Left lung (tissue), 14 donors: ENCODE measurements around the gene TAAR9. TPM values are rescaled to one million over a fixed set of nuclear protein-coding genes. Genes with fewer than 3 reads are reported as not detected.

ENCODE experiments used
- ATAC-seq: fragments of 200-7000 bp; cut with Tn5 transposase; one replicate; pipeline ENCODE4 v1.9.1; 2020; ENCODE audit warnings: moderate library complexity
- DNase-seq, 4 donors: peaks; one replicate each; pipeline ENCODE4 v3.0.0-alpha.2; 2013 to 2020
- H3K27ac ChIP-seq, 2 donors: fragments of 200-600 bp; sonication (generic) in 1 of 2; one replicate each; pipeline versions ENCODE4 v1.5.0 to v1.8.0; 2020 to 2021
- H3K27me3 ChIP-seq, 2 donors: fragments of 200-600 bp; sonication (generic) in 1 of 2; one replicate each; pipeline versions ENCODE4 v1.5.0 to v1.8.0; 2020 to 2021
- H3K36me3 ChIP-seq, 2 donors: fragments of 200-600 bp; sonication (generic) in 1 of 2; one replicate each; pipeline versions ENCODE4 v1.5.0 to v1.8.0; 2020 to 2021
- H3K4me1 ChIP-seq, 2 donors: fragments of 200-600 bp; one replicate each; pipeline ENCODE4 v1.8.0; 2021
- H3K4me3 ChIP-seq, 2 donors: fragments of 200-600 bp; sonication (generic) in 1 of 2; one replicate each; pipeline versions ENCODE4 v1.5.0 to v1.8.0; 2020 to 2021; ENCODE audit warnings: mild to moderate bottlenecking in 1 of 2
- H3K9me3 ChIP-seq, 2 donors: fragments of 200-600 bp; sonication (generic) in 1 of 2; one replicate each; pipeline versions ENCODE4 v1.5.0 to v1.8.0; 2020 to 2021
- intact Hi-C, 2 donors: fragments of 100-400 bp; cut with DNase I; formaldehyde crosslinking; loops; one replicate each; pipeline versions ENCODE4 v1.11.2 to v1.14.2; 2022
- long read RNA-seq, 12 donors: library from polyadenylated mRNA in 2 of 12; unstranded in 2 of 12; transcript quantifications; one replicate each; pipeline ENCODE4 v2.0.0 and lab custom pipeline, GENCODE V29; 2019 to 2026
- polyA plus RNA-seq, 6 donors: library from polyadenylated mRNA; unstranded; fragments of 120-200 nt; gene quantifications; one replicate each; pipeline ENCODE4 v1.2.1, GENCODE V29; 2013; ENCODE audit not compliant: insufficient read length in 6 of 6
- total RNA-seq, 2 donors: library from RNA; stranded (reverse); fragmentation: NEBNext Ultra II Directional; extraction: Animal tissue kit (Norgen Biotek cat#: 25700); gene quantifications; one replicate each; pipeline ENCODE4 v1.2.1, GENCODE V29; 2021
- TF ChIP-seq, protein P1 (sequence below), 2 donors: fragments of 200-600 bp; sonication (generic) in 1 of 2; IDR thresholded peaks; one replicate each; pipeline versions ENCODE4 v1.5.0 to v1.8.0; 2021; ENCODE audit warnings: antibody characterized with exemption in 2 of 2
- donor health status: DM: no; HTN: yes; CAD: no.
- donor health status: DM: no; HTN: no; CAD: no.

Gene TAAR9, protein sequence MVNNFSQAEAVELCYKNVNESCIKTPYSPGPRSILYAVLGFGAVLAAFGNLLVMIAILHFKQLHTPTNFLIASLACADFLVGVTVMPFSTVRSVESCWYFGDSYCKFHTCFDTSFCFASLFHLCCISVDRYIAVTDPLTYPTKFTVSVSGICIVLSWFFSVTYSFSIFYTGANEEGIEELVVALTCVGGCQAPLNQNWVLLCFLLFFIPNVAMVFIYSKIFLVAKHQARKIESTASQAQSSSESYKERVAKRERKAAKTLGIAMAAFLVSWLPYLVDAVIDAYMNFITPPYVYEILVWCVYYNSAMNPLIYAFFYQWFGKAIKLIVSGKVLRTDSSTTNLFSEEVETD
- total RNA-seq, result not detected
- not detected for polyA plus RNA-seq
- long read RNA-seq, donor 1, result 0 reads
- long read RNA-seq, donor 2, result 0 reads
- long read RNA-seq, donor 3, result 0 reads
- long read RNA-seq, donor 4, result 0 reads
- long read RNA-seq, donor 5, result 0 reads
- long read RNA-seq, donor 6, result 0 reads
- long read RNA-seq, donor 7, result 0 reads
- long read RNA-seq, donor 8, result 0 reads
- long read RNA-seq, donor 9, result 0 reads
- long read RNA-seq, donor 10, result 0 reads
- long read RNA-seq, donor 11, result 0 reads
- long read RNA-seq, donor 12, result 0 reads

DNA sequence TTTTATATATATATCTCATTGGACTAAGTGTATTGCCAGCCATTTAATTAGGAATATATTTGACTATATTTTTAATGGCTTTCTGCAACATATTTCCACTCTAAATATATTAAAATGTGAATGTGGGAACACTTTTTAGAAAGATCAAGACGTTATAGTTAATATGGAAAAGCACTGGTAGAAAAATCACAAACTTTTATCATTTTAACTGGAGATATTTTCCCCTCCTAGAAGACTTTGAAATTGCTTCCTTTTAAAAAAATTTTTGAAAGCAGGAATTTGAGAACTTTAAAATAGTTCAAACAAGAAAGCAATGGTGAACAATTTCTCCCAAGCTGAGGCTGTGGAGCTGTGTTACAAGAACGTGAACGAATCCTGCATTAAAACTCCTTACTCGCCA is at the start of gene TAAR9:
TSS of gene TAAR9 (plus strand) at position 301 of the 400 bp plus-strand sequence. CDS start at position 314, 13 bp downstream.
- no peak for DNase-seq
- no peaks in the 10 kb centered on the region for H3K36me3 ChIP-seq
- no peaks in the 10 kb centered on the region for H3K4me1 ChIP-seq
- H3K27me3 ChIP-seq, result peaks cover 24 to 35% of the 10 kb centered on the region in 2 donors
- no peak for ATAC-seq
- intact Hi-C loops, result no loop called here
- no peak within 1 kb of the TSS for H3K27ac ChIP-seq
- no peaks in the 10 kb centered on the region for H3K9me3 ChIP-seq
- TF ChIP-seq, protein P1, sequence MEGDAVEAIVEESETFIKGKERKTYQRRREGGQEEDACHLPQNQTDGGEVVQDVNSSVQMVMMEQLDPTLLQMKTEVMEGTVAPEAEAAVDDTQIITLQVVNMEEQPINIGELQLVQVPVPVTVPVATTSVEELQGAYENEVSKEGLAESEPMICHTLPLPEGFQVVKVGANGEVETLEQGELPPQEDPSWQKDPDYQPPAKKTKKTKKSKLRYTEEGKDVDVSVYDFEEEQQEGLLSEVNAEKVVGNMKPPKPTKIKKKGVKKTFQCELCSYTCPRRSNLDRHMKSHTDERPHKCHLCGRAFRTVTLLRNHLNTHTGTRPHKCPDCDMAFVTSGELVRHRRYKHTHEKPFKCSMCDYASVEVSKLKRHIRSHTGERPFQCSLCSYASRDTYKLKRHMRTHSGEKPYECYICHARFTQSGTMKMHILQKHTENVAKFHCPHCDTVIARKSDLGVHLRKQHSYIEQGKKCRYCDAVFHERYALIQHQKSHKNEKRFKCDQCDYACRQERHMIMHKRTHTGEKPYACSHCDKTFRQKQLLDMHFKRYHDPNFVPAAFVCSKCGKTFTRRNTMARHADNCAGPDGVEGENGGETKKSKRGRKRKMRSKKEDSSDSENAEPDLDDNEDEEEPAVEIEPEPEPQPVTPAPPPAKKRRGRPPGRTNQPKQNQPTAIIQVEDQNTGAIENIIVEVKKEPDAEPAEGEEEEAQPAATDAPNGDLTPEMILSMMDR (IDR thresholded peaks at IDR 0.05), result no peak
- H3K4me3 ChIP-seq, result no peak within 1 kb of the TSS

DNA sequence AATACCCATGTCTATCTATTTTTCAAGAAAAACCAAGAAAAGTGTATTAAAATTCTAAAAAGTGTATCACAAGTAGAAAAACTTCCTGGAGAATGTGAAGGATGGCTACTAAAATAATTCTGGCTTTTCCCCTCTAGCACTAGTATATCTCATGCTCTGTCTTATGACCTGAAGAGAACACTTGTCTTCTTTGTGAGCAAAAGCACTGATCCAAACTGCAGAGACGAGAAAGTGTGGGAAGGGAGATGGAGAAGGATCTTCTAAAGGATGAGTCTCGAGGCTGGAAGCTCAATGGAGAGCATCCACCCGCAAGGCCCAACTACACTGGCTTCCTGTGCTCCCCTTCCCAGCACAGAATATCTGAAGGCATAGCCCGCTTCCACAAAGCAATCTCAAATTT is 48.7 kb upstream of the TAAR9 start:
- Histone ChIP-seq H3K27ac (peak overlapping the region; percentile 57 to 64), H3K9me3 (no peaks in the 10 kb centered on the region), H3K36me3 (peaks cover 0 to under 1% of the 10 kb centered on the region in 2 donors), H3K27me3 (no peaks in the 10 kb centered on the region), H3K4me3 (no peak overlapping the region), H3K4me1 (peaks cover 0 to 35% of the 10 kb centered on the region in 2 donors)
- DNase-seq (no peak), ATAC-seq (no peak)
- intact Hi-C loops, result loop anchor here in 1 of 2 donors (10.0 kb wide), 1 partner anchor 205 kb away; no protein-coding TSS in a partner anchor
- TF ChIP-seq, protein P1 (IDR thresholded peaks at IDR 0.05), result no peak

DNA sequence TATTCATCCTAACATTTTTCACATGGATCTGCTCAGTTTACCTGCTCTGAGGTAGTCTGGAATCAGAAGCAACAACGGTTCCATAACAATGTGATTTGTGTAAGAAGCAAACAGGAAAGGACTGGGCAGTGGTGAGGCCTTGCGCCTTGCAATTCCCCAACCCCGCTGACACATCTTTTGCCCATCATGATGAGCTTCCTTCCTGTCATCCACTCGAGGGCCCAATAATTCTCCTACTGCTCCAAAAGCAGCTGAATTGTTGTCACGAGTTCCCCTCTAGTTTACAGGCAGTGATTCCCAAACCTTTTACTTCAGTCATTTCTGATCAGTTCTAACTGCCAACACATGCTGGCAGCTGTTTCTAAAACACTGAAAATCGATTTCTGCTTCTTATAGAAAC is 48.1 kb upstream of the TAAR9 start:
- DNase-seq, result peak in 2 of 4 donors; percentile 41
- intact Hi-C loops, result no loop called here
- Histone ChIP-seq H3K9me3 (no peaks in the 10 kb centered on the region), H3K36me3 (peaks cover 0 to 4% of the 10 kb centered on the region in 2 donors), H3K4me3 (no peak overlapping the region), H3K27ac (peak overlapping the region; percentile 57 to 64), H3K27me3 (no peaks in the 10 kb centered on the region), H3K4me1 (peaks cover 0 to 36% of the 10 kb centered on the region in 2 donors)
- peak; percentile 67 for ATAC-seq
- TF ChIP-seq, protein P1 (IDR thresholded peaks at IDR 0.05), result no peak

DNA sequence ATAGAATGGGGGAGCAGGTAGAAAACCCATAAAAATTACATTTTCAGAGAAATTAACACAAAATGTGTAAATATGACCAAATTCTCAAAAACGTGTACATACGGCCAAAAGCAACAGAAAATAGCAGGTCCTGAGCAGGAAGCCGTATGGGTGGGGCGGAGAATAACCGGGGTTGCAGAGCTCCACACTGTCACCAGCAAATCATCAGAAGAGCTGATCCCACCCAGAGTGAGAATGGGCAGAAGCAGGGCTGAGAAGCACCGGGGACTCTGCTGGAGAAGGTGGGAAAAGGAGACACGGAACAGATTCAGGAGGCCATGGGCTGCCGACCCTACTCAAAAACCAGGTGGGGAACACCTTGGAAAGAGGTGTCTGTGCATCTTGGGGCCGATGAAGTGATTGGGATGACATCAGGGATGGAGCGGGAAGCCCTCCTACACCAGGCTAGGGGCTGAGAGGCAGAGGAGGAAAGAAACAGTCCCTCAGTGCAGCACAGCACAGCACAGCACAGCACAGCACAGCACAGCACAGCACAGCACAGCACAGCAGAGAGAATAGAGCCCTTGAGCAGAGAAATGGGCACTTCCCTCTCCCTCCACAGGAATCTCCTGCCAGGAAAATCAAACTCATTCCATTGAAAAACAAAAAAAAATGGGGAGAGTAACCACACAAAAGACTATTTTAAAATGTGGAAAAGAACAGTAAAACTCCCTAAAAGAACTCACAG is 47.4 kb upstream of the TAAR9 start:
- H3K9me3 ChIP-seq, result no peaks in the 10 kb centered on the region
- peaks cover 0 to 42% of the 10 kb centered on the region in 2 donors for H3K4me1 ChIP-seq
- ATAC-seq (peak; percentile 45), DNase-seq (peak in 1 of 4 donors; percentile 16)
- H3K27me3 ChIP-seq, result no peaks in the 10 kb centered on the region
- H3K4me3 ChIP-seq, result no peak overlapping the region
- H3K36me3 ChIP-seq, result peaks cover 0 to 4% of the 10 kb centered on the region in 2 donors
- intact Hi-C loops, result no loop called here
- TF ChIP-seq, protein P1 (IDR thresholded peaks at IDR 0.05), result no peak
- peak overlapping the region; percentile 57 to 64 for H3K27ac ChIP-seq
